B cell (primary cell): Measurements from ENCODE around the gene PARVB.

Source experiments
- CTCF ChIP-seq: fragments of 200-600 bp; IDR thresholded peaks from one replicate; pipeline ENCODE4 v1.8.0; 2022; ENCODE audit warnings: antibody characterized with exemption, mild to moderate bottlenecking
- EZH2 ChIP-seq: IDR thresholded peaks from 2 replicates; pipeline ENCODE4 v1.6.1; 2012; ENCODE audit warnings: borderline replicate concordance, low read depth, mild to moderate bottlenecking, moderate library complexity, low read length; ENCODE audit not compliant: insufficient read depth, poor library complexity, severe bottlenecking

DNA sequence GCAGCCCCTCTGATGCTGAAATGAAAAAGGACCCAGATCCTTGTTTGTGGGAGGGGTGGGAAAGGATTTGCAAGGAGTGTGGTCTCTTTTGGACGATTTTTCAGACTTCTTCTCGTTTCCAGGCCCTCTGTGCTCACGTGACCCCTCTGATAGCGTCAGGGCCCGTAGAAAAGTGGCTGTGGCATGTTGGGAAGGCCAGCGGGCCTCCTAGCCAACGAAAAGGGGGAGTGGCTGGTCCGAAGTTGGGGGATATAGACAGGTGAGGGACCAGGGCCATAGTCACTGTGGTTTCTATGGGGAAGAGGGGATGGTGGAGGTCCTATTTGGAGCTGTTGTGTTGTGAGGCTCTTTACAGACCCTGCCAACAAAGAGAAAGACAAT lies 6.6 kb downstream of the PARVB start:
- TF ChIP-seq CTCF, result no peak
- no peak for TF ChIP-seq EZH2
